GM21619 (cell line): ENCODE results near the gene TRIM63.

Source experiments
- ATAC-seq: cut with Tn5 transposase; IDR thresholded peaks from one replicate; pipeline ENCODE4 v1.9.1; 2021; ENCODE audit not compliant: unreplicated experiment

Gene TRIM63

GRCh38 chr1:26035203-26035958 lies 32.0 kb downstream of the TRIM63 start:
- ATAC-seq = peak; percentile 78

DNA sequence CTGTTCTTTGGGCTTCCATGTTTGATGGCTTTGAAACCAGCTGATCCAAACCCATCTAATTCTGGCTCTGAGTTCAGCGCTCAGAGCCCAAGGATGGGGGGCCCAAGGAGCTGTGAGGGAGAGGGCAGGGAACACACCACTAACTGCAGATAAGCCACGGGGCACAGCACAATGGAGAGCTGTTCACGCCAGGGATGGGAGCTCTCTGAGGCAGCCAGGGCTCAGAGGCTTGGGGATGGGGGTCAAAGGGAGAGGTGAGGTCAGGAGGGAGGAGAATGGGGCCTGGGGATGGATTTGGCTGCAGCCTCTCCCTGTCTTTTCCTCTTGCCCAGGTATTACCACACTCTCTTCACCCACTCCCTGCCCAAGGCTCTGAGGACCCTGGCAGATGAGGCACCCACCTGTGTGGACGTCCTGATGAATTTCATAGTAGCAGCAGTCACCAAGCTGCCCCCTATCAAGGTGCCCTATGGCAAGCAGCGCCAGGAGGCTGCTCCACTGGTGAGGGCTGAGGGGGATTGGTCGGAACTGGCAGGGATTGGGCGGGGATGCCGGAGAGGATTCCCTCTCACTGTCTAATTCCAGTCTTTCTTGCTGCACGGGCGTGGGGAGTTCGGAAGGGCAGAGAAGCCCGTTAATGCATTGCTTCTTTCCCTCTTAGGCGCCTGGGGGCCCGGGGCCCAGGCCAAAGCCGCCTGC lies 32.8 kb downstream of the TRIM63 start:
- no peak for ATAC-seq

DNA sequence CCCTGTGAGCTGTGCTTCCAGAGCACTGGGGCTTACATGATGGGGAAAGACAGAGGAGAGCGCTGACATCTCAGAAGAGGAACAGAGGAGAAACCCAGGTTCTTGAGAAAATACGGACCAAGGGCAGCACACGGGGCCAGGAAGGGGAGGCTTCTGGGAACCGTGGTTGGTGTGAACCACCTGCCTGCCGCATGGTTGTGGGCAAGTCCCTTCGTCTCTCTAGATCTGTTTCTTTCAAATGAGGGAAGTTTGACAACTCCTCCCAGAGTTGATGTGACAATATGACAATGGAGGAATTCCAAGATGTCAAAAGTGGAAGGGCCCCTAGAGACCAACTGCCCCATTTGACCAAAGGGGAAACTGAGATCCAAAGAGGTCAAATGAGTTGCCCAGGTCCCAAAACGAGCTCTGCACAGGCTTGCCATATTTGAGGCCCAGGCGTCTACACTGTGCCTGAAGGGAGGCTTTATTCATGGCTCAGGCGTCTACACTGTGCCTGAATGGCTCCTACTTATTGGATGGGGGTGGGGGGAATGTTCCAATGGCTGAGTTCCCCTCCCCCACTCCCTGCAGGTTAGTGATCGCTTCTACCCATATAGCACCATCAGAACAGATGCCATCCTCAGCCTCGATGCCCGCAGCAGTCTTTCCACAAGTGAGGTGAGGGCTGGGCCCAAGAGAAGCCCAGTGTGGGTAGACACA lies 34.6 kb downstream of the TRIM63 start:
- no peak for ATAC-seq

DNA sequence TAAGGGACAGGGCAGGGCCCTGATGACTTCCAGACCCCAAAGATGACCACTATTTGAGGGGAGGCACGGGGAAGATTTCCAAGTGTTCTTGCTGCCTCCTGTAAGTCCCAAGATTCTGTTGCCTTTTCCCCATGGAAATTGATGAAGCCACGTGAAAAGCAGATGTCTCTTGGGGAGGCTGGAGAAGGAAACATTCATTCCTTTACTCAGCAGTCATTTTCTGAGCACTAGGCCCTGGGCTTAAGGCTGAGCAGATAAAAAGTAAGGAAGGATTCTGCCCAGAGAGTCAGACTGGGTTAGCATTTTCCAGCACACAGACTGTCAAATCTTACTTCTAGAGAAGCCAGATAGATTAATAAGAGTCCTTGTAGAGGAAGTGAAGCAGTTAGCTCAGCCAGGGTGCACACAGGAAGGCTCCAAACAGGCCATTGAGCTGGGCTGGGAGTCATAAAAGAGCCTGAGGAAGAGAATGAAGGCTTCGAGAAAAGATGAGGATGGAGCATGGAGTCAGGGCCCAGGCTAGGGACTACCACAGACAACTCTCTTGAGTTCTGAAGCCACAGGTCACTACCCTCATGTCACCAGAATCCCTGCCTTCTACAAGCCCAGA lies 35.7 kb downstream of the TRIM63 start:
- no peak for ATAC-seq

DNA sequence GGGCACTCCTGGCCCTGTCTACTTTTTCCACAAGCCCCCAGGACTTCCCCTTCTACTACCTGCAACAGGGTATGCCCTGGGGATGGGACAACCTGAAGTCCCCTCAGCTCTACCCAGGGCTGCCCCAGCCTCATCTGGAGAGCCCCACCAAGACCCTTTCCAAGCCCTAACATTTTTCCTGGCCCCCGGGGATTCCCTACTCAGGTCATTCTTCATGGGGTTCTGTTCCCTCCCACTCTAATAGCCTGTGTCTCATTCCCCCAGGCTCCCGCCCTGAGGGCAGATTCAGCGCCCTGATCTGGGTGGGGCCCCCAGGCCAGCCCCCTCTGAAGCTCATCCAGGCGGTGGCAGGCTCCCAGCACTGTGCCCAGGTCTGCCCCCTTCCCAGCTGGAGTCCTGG lies 36.2 kb downstream of the TRIM63 start:
- ATAC-seq = no peak

GRCh38 chr1:26029864-26030481 lies 37.5 kb downstream of the TRIM63 start:
- ATAC-seq = no peak

DNA sequence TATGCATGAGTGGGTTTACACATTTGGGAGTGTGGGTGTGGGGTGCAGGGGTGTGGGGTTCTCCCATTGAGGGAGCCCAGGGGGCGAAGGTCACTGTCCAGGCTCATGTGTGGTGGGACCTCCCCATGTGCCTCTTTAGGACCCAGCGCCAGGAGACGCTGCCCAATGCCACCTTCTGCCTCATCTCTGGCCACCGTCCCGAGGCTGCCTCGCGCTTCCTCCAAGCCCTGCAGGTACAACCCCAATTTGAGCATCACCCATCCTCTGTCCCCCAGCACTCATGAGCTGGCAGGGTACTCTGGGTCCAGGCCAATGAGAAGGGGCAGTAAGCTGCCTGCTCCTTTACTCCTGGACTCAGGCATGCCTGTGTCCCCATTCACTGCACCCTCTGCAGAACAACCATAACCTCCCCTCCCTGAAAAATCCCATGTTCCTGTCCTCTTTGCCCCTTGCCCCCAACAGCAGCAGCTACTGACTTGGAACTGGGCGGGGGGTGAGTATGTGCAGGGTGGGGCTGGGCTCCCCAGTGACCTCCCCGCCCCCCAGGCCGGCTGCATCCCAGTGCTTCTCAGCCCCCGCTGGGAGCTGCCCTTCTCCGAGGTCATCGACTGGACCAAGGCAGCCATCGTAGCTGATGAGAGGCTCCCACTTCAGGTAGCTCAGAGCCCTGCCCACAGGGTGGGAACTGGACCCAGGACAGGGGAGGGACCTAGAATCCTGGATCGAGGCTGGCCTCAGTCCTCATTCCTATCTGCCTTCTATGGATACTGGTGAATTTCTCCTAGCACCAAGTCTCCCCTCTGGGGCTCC lies 38.2 kb downstream of the TRIM63 start:
- ATAC-seq = no peak

DNA sequence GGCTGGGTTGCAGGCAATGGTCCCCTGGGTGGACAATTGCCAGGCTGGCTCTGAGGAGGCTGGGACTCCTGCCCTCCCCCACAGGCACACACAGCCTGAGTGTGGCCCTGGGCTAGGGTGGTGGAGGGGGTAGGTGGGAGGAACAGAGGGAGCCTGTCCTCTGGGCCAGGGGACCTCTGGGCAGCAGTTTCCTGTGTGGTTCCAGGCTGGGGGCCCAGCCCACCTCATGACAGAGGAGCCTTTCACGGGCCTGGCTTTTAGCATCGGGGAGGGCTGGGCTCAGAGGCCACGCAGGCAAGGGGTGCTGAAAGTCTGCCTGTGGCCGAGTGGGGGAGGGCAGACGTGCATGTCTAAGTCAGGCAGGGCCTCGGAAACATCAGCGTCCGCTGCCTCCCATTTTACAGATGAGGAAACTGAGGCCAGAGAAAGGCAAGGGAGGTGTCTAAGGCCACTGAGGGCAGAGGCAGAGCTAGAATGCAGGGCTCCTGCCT lies 38.9 kb downstream of the TRIM63 start:
- no peak for ATAC-seq

DNA sequence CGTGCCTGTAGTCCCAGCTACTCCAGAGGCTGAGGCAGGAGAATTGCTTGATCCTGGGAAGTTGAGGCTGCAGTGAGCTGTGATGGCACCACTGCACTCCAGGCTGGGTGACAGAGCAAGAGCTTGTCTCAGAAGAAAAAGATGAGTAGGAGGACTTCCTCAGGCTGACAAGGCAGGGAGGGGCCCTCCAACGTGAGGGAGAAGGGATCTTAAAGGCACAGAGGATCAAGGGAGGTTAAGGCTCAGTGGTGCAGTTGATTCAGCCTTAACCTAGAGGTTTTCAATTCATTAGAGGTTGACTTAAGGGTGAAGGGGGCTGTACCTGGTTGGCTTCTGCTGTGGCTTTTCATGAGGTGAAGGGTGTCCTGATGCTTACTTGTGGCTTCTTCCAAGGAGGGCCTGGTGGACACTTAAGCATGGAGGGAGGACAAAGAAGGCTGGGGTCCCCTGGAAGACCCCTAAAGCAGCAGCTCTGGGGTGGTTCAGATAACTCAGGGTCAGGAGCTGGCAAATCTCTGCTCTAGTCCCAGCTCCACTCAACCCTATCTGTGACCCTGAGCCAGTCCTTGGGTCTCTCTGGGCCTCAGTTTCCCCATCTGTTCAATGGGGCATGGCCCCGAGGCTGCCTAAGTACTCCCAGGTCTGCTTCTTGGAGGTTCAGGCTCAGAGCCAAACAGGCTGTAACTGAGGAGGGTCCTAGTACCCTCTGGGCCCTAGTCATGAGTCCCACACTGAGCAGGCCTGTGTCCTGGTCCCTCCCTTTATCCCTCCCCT lies 39.5 kb downstream of the TRIM63 start:
- ATAC-seq = no peak

- ATAC-seq = no peak
Measured at GRCh38 chr1:26025517-26025916, 41.9 kb downstream of the TRIM63 start.

DNA sequence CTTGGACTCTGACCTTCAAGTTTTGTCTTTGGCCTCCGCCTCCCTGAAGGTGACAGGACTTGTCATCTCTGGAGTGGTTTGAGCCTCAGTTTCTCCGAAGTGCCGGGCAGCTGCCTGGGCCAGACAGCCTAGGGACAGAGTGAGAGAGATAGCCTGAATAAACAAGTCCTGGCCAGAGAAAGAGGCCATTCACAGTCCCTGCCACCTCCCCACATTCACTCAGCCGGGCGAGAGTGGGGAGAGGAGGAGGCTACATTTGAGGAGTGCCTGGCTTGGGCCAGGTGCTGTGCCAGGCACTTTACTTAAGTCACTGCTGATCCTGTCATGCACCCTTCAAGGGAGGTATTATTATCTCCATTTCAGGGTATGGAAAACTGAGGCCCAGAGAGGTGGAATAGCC lies 42.4 kb downstream of the TRIM63 start:
- no peak for ATAC-seq

DNA sequence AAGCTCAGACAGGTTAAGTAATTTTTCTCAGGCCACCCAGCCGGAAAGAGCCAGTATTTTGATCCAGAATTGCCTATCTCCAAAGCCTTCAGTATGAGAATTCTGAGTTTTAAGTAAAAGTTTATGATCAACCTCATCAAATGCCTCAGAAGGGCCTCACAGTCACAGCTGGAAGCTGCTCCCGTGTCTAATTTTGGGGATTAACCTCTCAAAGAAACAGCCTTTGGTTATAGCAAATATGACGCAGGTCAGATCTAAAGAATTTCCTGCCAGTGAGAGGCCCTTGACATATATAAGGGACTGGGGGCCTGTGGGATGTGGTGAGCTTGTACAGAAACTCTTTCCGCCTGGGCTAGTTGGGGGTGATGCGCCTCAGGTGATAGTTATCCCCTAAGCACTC lies 43.6 kb downstream of the TRIM63 start:
- ATAC-seq = no peak

DNA sequence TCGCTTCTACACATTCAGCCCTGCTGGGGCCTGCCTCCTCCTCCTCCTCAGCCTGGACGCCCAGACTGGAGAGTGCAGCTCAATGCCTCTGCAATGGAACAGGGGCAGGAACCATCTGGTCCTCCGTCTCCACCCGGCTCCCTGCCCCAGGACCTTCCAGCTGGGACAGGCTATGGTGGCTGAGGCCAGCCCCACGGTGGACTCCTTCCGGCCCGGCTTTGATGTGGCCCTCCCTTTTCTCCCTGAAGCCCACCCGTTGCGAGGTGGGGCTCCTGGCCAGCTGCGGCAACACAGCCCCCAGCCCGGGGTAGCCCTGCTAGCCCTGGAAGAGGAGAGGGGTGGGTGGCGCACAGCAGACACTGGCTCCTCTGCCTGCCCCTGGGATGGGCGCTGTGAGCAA lies 44.4 kb downstream of the TRIM63 start:
- ATAC-seq = no peak

GRCh38 chr1:26022404-26022779 lies 45.0 kb downstream of the TRIM63 start:
- ATAC-seq = no peak

GRCh38 chr1:26021647-26022403 lies 45.6 kb downstream of the TRIM63 start, which contains the start of gene EXTL1:
TSS of gene EXTL1 (plus strand) at chr1:26021775. CDS start at chr1:26022647, 872 bp downstream.
- no peak for ATAC-seq

- ATAC-seq = no peak
Measured at GRCh38 chr1:26020941-26021646, 46.3 kb downstream of the TRIM63 start.

DNA sequence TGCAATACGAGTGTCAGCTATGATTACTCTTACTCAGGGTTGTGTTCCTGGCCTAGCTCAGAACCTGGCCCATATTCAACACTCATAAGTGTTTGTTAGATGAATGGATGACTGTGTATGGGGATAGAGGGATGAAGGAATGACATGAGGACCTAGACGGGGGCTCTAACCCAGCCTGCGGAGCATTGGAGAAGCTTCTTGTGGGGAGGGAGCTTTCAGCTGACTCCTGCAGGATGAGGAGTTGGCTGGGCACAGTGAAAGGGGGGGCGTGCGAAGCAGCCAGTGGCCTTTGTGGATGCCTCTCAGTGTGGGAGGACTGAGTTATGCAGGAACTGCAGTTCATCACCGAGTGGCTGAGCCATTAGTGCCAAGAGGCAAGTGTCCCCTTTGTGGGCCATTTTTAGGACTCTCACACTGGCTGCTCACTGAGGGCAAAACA lies 47.1 kb downstream of the TRIM63 start:
- no peak for ATAC-seq
